ENCODE results near the gene CATSPER1.
"Not testable (repeated sequence)": the region's sequence is repeated elsewhere in the genome, so short reads cannot be mapped to it uniquely, and the experiment has no call there.

The CATSPER1 gene

GRCh38 chr11:66016793-66017177 lies 9.5 kb downstream of the CATSPER1 start:
- DNase-seq: no peak

GRCh38 chr11:66015936-66016792 lies 10.1 kb downstream of the CATSPER1 start:
- no peak for DNase-seq

GRCh38 chr11:66015454-66015881 lies 10.8 kb downstream of the CATSPER1 start:
- no peak for DNase-seq

GRCh38 chr11:66014804-66015453 lies 11.3 kb downstream of the CATSPER1 start:
- no peak for DNase-seq

GRCh38 chr11:66013762-66014100 lies 12.5 kb downstream of the CATSPER1 start:
- no peak for DNase-seq

- no peak for DNase-seq
Measured at GRCh38 chr11:66012946-66013761, 13.1 kb downstream of the CATSPER1 start.

GRCh38 chr11:66012371-66012945 lies 13.8 kb downstream of the CATSPER1 start:
- no peak for DNase-seq

GRCh38 chr11:66011785-66012303 lies 14.4 kb downstream of the CATSPER1 start, which contains the start of gene CST6:
Gene CST6, plus strand, starts transcription at chr11:66012008. Its CDS starts 37 bp downstream, at chr11:66012045.
- DNase-seq: no peak

- DNase-seq: no peak
Measured at GRCh38 chr11:66011239-66011784, 15.0 kb downstream of the CATSPER1 start.

- not testable (repeated sequence) for DNase-seq
Measured at GRCh38 chr11:66010036-66010435, 16.2 kb downstream of the CATSPER1 start.

- no peak for DNase-seq
Measured at GRCh38 chr11:66008468-66009101, 17.7 kb downstream of the CATSPER1 start.

- no peak for DNase-seq
Measured at GRCh38 chr11:66008095-66008467, 18.2 kb downstream of the CATSPER1 start.

GRCh38 chr11:66007201-66007634 lies 19.1 kb downstream of the CATSPER1 start:
- DNase-seq: no peak

GRCh38 chr11:66006891-66007176 lies 19.4 kb downstream of the CATSPER1 start:
- DNase-seq: no peak

- no peak for DNase-seq
Measured at GRCh38 chr11:66006134-66006890, 20.0 kb downstream of the CATSPER1 start.

GRCh38 chr11:66004186-66004585 lies 22.1 kb downstream of the CATSPER1 start:
- DNase-seq: no peak

GRCh38 chr11:66003291-66003690 lies 23.0 kb downstream of the CATSPER1 start:
- no peak for DNase-seq

GRCh38 chr11:66002648-66003225 lies 23.5 kb downstream of the CATSPER1 start:
- DNase-seq: peak; percentile 51

- peak; percentile 99 for DNase-seq
Measured at GRCh38 chr11:66001942-66002647, 24.2 kb downstream of the CATSPER1 start, which contains the start of the genes BANF1 and EIF1AD. Gene BANF1, plus strand, starts transcription at chr11:66002503. Its CDS starts 748 bp downstream, at chr11:66003251. Gene EIF1AD, minus strand, starts transcription at chr11:66002157. Its CDS starts 1,768 bp downstream, at chr11:66000389.

GRCh38 chr11:65997286-65997685 lies 29.0 kb downstream of the CATSPER1 start:
- DNase-seq: no peak
